ENCODE results near the gene PLA2G4F. TPM values are rescaled to one million over a fixed set of nuclear protein-coding genes. Genes with fewer than 3 reads are reported as not detected.

Gene PLA2G4F
- total RNA-seq, 1 donor from 2014 or later: not detected

DNA sequence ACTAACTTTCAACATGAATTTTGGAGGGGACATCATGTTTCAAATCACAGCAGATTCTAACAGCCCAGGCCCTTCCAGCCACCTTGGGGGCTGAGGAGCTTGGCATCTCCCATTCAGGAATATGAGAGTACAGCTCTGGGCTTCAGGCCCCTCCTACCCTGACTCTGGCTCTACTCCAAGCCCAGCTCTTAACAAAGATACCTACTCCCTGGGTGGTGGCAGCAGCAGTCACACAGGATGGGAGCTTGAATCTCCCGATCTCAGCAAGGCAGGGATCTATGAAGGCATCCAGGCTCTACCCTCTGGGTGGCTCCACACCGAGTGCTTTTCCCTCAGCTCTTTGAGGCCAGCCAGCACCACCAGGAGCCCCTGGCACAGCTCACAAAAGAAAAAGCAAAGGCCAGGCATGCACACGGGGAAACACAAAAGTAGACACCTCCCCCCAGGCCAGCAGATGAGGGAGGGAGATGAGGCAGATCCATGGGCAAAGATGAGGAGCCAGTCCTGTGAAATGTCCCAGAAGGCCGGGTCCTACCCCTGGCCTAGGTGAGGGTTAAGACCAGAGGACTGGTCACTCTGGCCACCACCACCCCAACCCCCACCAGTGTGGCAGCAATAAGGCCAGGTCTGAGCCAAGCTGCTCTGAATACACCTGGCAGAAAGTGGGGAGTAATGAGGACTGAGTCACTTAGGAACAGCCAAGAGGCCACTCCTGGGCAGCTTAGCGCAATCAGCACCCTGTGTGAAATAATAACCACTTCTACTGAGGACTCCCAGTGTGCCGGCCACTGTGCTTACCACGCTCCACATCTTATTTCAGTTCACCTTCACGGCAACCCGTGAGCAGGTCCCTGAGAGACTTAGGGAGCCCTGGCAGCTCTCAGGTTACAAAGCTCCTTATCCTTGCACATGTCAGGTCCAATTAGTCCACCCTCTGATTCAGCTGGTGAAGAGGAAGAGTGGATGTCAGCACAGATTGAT, 24.3 kb downstream of the PLA2G4F start:
- DNase-seq: no peak

DNA sequence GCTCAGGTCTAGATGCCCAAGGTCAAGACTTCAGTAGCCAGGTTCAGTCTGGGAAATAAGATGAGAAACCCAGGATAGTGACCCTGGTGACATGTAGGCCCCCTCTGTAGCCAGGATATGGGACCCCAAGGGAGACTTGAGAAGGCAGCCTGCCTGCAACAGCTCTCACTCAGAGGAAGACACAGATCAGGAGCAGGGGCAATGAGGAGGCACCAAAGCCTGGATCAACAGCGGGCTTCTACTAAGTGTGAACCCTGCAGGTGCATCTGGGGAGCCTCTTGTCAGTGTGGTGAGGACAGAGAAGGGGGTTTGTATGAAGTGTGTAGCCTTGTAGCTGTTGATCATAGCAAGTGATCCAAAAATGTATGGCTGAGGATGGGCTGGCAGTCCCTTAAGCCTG, 25.4 kb downstream of the PLA2G4F start:
- DNase-seq: no peak

DNA sequence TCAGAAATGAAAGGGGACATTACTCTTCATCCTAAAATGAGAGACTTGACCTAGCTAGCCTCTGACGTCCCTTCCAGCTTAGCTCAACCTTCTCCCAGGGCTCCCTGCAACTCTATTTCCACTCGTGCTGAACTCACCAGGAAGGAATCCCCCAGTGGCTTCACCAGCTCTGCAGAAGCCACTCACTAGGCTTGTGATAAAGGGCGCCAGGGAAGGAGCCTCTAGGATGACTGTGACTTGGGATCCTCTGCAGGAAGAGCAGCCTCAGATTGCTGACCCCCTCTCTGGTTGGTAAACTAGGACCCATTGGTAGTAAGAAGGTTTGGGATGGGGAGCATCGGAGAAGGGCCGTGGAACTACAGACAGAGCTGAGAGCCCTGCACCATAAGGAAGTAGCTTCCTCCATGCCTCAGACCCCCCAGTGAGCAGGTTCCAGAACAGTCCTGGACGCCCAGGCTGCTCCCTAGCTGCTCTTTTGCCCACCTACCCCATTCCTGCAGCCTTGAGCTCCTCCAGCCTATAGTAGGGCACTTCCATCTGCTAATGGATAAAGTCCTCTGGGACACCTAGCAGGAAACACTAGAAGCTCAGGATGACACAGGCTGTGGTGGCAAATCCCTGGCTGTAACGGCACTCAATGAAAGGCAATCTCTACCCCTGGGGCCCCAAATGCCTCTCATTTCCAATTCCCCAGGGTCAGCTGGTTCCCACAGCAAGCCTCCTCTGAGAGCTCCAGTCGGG, 26.0 kb downstream of the PLA2G4F start:
- no peak for DNase-seq

DNA sequence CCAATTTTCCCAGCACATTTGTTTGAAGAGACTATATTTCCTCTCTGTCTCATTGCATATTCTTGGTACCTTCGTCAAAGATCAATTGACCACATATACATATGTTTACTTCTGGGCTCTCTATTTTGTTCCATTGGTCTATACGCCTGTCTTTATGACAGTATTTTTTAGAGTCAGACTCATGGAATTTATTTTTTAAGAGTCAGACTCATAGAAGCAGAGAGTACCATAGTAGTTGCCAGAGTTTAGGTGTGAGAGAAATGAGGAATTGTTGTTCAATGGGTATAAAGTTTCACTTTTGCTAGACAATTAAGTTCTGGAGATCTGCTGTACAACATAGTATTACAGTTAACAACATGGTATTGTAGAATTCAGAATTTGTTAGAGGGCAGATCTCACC, 27.1 kb downstream of the PLA2G4F start:
- DNase-seq: no peak

DNA sequence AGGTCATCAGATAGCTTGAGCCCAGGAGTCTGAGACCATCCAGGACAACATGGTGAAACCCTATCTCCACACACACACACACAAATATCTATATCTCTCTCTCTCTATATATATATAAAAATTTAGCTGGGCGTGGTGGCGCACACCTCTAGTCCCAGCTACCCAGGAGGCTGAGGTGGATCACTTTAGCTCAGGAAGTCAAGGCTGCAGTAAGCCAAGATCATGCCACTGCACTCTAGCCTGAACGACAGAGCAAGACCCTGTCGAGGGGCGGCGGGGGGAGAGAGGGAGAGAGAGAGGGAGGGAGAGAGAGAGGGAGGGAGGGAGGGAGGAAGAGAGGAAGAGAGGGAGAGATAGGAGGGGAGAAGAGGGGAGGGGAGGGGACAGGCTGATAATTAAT, 28.0 kb downstream of the PLA2G4F start:
- DNase-seq: no peak

DNA sequence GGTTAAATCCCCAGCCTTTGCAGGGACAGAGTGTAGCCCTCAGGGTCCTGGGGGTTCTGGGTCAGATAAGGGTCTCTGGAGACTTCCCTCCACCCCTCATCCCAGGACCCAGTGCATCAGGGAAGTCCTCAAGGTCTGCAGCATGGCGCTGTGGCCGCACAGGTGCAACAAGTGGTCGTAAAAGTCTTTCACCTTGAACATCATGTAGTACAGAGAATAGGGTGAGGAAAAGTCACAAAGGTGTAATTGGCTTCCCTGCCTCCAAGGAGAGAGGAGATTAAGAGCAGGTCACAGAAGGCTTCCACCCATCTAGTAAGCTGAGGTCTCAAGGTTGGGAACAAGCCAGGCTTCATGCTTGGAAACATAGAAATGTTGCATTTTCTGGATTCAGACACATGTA, 32.9 kb downstream of the PLA2G4F start:
- DNase-seq: no peak

DNA sequence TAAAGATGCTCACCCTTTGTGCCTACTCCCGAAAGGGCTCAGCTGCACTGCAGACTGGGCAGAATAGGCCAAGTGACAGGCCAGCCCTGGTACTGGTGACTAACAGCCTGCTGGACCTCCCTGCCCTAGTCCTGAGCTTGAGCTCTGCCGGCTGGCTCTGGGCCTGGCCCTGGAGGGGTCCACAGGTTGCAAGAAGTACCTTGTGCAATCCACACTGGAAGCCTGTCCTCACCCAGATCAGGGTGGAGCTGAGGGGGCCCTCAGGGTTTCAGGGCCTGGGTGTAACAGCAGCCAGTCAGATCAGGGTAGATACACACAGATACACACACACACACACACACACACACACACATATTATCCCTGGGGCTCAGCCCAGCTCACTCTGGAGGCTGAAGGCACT, 34.8 kb downstream of the PLA2G4F start:
- no peak for DNase-seq

DNA sequence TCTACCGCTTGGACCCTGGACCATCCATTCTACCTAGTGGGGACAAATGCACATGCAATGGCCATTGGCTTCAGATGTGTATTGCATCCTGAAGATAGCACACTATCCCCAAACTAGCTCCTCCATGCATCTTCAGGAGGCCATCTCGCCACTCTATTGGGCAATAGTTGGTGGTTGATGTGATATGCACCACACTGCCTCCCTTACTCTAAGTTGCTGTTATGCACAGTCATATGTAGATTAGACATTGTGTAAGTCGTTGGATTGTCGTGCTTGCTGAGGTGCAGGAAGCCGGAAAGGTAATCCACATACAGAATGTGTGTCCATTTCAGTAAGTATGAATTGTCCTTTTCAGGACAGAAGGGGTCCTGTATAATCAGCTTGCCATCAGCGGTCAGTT, 35.4 kb downstream of the PLA2G4F start:
- no peak for DNase-seq

DNA sequence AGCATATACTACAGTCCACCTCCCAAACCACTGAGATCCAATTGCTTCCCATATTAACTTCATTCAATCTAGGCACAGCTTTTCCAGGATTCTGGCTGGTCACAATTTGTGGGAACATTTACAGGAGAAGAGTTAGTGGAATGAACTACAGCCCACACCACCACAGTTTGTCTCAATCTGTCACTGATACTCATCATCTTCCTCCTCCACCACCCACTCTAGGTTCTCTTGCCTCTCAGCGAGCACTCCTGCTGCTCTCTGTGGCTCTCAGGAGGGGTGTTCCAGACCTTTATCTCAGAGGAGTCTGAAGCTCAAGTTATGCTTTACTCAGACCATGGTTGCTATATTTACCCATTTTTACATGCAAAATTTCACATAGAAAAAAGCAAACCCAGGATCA, 36.2 kb downstream of the PLA2G4F start:
- DNase-seq: no peak

DNA sequence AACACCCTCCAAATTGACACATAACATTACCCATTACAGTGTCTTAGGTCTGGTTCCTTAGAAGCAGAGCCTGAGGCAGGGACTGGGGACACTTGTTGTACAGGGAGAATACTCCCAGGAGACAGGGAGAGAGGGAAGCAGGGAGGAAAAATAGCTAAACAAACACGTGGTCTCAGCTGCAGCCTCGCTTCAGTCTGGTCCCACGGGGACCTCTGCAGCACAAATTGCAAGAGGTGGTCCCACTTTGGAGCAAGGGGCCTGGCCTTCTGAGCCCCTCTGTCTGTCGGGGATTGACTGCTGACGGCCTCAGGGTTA, 37.0 kb downstream of the PLA2G4F start:
- DNase-seq: no peak

DNA sequence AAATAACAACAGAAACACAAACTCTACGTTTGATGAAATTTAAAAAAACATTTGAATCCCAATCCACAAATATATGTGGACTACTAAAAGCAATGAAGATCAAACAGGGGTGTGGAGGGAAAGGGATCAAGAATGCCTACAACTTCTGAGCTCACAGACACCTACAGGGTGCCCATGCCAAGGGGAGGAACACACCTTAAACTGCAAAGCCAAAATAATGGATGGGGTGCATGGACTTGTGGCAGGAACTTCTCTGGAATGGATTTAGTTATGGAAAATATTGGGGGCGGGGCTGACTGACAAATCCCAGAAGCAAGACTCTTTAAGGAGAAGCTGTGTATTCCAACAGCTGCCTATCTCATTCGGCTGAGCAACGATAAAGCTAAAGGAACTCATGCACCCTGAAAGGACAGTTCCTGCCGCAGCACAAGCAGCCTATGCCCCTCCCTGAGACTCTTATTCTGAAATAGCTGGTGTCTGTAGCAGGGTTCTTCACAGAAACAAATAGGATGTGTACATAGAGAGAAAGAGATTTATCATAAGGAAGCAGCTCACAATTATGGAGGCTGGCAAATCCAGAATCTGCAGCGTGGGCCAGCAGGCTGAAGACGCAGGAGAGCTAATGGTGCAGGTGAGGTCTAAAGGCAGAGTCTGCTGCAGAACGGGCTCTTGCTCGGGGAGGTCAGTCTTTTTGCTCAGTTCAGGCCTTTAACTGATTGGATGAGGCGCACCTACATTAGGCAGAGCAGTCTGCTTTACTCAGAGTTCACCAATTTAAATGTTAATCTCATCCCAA, 37.6 kb downstream of the PLA2G4F start:
- DNase-seq: no peak

DNA sequence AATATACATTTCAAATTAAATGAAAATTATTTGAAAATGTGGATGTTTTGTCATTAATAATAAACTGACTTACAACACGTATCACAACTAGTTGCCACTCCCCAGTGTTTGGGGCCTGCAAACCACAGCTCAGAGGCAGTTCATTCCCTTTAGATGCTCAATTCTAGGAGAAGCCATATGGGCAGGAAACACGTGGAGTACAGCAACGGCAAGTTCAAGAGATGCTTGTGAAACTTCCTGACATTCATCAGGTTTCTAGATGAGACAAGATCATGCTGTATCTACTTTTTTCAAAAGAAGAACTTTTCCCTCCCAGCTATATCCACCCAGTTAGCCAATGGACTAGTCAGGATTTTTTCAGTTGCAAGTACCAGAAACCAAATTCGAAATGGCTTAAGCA, 44.5 kb downstream of the PLA2G4F start:
- no peak for DNase-seq

DNA sequence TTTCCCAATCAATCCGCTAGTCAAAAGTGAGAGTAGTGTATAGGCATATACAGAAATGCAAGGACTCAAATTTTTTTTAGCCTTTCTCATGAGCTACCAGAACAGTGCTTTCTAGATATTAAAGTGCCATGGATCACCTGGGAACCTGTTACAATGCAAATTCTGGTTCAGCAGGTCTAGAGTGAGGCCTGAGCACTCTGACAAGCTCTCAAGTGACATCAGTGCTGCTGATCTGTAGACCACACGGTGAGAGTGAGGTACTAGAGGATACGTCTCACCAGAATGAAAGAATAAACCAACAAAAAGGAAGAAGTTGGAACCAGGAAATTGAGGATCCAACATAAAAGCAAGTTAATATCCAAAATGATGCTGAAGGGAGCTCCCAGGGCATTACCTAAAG, 46.1 kb downstream of the PLA2G4F start:
- no peak for DNase-seq

DNA sequence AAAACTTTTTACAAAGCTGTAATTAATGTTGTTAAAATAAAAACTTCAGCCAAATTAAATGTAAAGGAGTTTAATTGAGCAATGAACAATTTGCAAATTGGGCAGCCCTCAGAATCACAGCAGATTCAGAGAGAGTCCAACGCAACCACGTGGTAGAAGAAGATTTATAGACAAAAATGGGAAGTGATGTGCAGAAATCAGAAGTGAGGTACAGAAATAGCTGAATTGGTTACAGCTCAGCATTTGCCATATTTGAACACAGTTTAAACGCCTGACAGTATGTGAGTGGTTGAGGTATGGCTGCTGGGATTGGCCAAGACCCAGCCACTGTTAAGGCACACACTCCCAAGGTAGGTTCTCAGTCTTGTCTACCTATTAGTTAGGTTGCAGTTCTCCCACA, 47.6 kb downstream of the PLA2G4F start:
- DNase-seq: no peak

DNA sequence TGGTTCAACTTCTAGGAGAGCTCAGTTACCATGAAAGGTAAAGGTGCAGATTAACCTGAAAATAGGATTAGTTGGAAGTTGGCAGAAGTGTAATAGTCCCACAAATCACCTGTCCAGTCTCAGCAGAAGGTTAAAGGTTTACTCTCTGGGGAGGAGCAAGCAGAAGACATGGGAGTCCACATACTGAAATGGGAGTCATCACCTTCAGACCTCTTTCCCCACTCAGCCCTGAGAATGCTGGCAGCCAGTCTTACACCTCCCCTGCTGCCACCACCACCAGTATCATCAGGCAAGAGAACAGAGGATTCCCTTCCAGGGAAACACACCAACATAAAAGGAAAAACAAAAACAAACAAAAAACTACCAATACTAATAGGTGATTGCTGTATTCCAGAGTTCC, 48.2 kb downstream of the PLA2G4F start:
- no peak for DNase-seq

DNA sequence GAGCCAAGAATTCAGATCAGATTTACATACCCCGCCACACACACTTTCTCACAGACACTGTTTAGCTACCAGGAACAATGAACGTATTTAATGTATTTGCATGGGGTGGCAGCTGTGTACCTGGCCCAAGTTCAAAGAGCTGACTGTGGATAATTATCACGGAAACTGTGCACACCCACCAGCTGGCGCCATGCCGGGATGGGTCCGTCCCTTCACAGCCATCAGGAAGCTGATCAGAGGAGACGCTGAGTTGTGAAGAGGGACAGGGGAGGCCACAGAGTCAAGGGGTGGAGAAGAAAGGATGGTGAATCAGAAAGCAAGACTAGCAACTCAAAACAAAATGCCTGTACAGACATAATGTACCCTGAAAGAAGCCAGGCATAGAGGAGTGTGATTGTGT, 49.0 kb downstream of the PLA2G4F start:
- peak; percentile 46 for DNase-seq

DNA sequence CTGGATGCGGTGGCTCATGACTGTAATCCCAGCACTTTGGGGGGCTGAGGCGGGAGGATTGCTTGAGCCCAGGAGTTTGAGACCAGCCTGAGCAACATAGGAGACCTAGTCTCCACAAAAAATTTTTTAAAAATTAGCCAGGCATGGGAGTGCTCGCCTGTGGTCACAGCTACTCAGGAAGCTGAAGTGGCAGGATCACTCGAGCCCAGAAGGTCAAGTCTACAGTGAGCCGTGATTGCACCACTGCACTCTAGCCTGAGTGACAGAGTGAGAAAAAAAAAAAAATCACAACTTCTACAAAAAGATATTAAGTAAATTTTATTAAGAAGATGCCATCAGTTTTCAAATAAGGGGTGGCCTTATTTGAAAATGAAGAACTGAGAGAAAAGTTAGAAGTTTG, 50.1 kb downstream of the PLA2G4F start:
- DNase-seq: no peak

DNA sequence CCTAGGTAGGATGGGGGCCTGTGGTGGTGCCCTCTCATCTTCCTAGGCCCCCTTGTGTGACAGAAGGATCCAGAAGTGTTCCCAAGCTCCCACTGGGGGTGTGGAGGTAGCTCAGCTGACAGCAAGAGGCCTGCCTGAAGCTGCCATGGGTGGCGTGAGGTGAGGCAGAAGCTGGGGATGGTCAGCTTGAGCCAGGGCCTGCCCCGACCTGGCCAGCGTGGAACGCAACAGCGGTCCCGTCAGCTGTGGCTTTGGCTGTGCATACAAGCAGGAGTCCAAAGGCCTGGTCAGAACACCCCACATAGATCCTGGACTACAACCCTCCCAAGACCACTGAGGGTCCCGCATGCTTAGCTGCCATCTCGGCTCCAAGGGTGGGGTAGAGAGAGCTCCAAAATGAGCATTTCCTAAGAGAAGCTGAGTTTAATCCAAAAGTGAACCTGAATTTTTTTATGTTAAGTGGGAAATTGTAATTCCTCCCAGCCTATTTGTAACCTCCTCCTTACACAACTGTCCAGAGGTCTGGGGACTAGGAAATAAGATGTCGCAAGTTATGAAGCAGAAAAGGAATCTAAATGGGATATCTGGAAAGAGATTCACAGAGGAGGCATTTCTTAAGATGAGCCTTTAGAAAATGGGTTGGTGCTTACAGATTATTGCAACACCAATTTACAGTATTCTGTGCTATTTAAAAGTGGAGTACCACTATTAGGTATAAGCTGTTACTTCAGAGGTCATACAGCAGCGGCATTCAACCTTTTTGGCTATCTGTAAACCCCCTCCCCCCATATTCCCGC, 52.1 kb downstream of the PLA2G4F start:
- DNase-seq: no peak

DNA sequence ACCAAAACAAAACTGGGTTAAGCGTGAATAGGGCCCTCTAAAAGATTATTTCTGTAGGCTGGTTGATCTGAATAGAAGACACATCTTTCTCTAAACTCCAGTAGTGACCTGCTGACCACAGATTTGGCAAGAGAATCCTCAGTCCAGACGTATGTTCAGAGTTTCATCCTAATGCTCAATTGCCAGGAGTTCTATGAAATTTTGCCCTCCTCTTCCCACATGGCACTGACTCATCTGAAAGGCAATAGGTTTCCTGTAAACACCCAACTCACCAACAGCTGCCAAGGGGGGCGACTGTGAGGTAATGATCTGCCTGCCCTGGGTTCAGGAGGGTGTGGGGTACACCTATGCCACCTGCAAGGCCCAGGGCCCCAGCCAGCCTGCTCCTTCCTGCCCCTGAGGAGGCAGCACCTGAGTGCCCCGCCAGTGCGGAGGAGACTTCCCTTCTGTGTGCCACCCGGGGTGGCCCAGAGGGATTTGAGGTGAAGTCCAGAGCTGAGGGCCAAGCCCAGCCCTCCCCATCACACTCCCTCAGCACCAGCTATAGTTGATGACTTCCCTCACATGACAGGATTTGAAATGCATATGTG, 53.7 kb downstream of the PLA2G4F start:
- peak; percentile 58 for DNase-seq

DNA sequence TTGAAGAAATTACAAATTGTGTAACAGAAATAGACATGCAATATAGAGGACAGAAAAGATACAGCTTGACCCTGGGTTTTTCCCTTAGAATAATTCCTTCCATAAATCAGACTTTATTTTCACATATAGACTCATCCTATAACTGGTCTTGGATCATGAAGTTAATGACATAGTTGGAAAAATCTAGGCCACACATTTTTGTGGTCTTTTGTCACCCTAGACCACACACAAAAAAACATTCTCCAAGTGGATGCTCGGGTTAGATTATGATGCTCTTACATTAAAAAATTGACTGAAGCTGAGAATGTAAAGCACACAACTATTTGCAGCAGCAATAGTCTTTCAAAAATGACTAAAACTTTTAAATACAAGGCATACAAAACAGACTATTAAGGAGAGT, 54.6 kb downstream of the PLA2G4F start:
- DNase-seq: no peak

DNA sequence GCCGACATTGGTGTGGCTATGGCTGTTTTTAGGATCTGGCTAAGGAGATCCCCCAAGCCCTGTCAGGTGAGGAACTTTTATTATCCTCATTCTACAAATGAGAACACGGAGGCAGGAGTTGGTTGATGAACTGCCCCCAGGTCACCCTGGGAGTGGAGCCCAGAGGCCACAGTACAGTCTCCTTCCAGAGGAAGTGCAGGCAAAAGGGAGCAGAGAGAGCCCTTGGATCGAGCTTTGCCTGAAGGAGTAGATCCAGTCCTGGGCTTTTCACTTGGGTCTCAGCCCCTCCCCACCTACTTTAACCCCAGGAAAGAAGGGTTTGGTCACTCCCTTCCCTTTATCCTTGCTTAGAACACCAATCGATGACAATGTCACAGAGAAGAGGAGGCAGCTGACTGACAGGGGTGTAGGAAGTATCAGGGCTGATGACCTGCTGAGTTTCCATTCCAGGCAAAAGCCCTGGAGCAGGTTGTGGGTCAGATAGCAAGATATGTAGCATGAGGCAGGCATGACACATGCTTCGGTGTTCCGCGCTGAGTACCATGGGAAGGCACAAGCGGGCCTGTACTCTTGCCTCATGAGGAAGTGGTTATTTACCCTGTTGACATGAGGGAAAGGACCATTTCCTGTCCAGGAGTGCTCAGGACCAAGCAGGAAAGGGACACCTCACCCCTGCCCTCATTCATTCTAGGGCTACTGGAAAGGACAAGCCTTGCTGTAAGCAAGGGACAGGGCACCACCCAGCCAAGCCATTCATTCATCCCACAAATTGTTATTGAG, 56.2 kb downstream of the PLA2G4F start:
- DNase-seq: peak; percentile 58

Data from dermis blood vessel endothelial cell (primary cell).